Kidney (tissue), 14 donors: ENCODE results near the gene CDK5RAP2. TPM values are rescaled to one million over a fixed set of nuclear protein-coding genes. Genes with fewer than 3 reads are reported as not detected.

Source experiments
- DNase-seq, 5 donors: peaks; one replicate each; pipeline ENCODE4 v3.0.0-alpha.2; 2013 to 2020
- FAIRE-seq: peaks from 2 replicates; lab custom pipeline; 2012; peaks lifted over from hg19 to GRCh38; lab: Jason Lieb, UNC
- H3K27ac ChIP-seq, 2 donors: one replicate each; pipeline ENCODE4 v1.7.0; 2013; ENCODE audit warnings: low read depth in 2 of 2, low read length in 2 of 2, inconsistent platforms in 1 of 2
- H3K27me3 ChIP-seq: one replicate; pipeline ENCODE4 v1.7.1; 2013; ENCODE audit warnings: low read length, inconsistent platforms; ENCODE audit not compliant: control insufficient read depth, insufficient read depth
- H3K36me3 ChIP-seq, 3 donors: one replicate each; pipeline versions ENCODE4 v1.7.0 to v1.7.1; 2013; ENCODE audit warnings: low read length in 3 of 3, control low read depth in 1 of 3, inconsistent platforms in 1 of 3; ENCODE audit not compliant: insufficient read depth in 3 of 3, control insufficient read depth in 2 of 3
- H3K4me1 ChIP-seq, 3 donors: one replicate each; pipeline versions ENCODE4 v1.7.0 to v1.7.1; 2013; ENCODE audit warnings: low read length in 3 of 3, inconsistent platforms in 1 of 3, low read depth in 1 of 3; ENCODE audit not compliant: control insufficient read depth in 2 of 3, insufficient read depth in 2 of 3
- H3K4me3 ChIP-seq, 3 donors: one replicate each; pipeline versions ENCODE4 v1.7.0 to v1.8.1; 2013; ENCODE audit warnings: low read length in 3 of 3, control low read depth in 1 of 3, inconsistent platforms in 1 of 3
- H3K9ac ChIP-seq, 3 donors: one replicate each; pipeline versions ENCODE4 v1.7.0 to v1.7.1; 2013; ENCODE audit warnings: low read length in 3 of 3, control low read depth in 1 of 3, inconsistent platforms in 1 of 3
- H3K9me3 ChIP-seq, 3 donors: one replicate each; pipeline versions ENCODE4 v1.7.0 to v1.7.1; 2013; ENCODE audit warnings: low read length in 3 of 3, control low read depth in 1 of 3, inconsistent platforms in 1 of 3; ENCODE audit not compliant: control insufficient read depth in 2 of 3, insufficient read depth in 1 of 3
- CTCF ChIP-seq: IDR thresholded peaks from 3 replicates; pipeline ENCODE4 v1.5.1; 2012; ENCODE audit warnings: mild to moderate bottlenecking, moderate library complexity, borderline replicate concordance; ENCODE audit not compliant: insufficient read depth; ENCODE audit errors: extremely low read depth
- intact Hi-C: fragments of 100-400 bp; cut with DNase I; formaldehyde crosslinking; loops from one replicate; pipeline ENCODE4 v1.11.1; 2022
- polyA plus RNA-seq: library from polyadenylated mRNA; stranded (reverse); fragments of 350-450 nt; fragmentation: Illumina TruSeq; extraction: RNeasy Lipid Tissue Mini Kit (QIAGEN cat#74804); gene quantifications from one replicate; pipeline ENCODE4 v1.2.3, GENCODE V29; 2014; ENCODE audit warnings: low read depth, low replicate concordance; ENCODE audit not compliant: insufficient read depth
- total RNA-seq: library from RNA; stranded (reverse); fragmentation: NEBNext Ultra II Directional; extraction: Animal tissue kit (Norgen Biotek cat#: 25700); gene quantifications from one replicate; pipeline ENCODE4 v1.2.1, GENCODE V29; 2021
- donor health status: control.
- donor health status: control.
- donor health status: control.
- donor health status: control.
- donor health status: control.
- donor health status: DM: yes; HTN: yes; CAD: no.
- donor health status: Normal renal cell carcinoma (clear cell type).

CDK5RAP2 gene
- total and polyA plus RNA-seq, 2 donors from 2014 or later = 20.9 to 35.3 TPM

- H3K27ac ChIP-seq = no peak overlapping the region
- no peaks in the 10 kb centered on the region for H3K36me3 ChIP-seq
- no peaks in the 10 kb centered on the region for H3K27me3 ChIP-seq
- no peak overlapping the region for H3K4me3 ChIP-seq
- no peak overlapping the region for H3K9ac ChIP-seq
- no peak for TF ChIP-seq CTCF
- no peak for DNase-seq
- no peak for FAIRE-seq
- peaks cover 0 to 4% (median 2%) of the 10 kb centered on the region in 3 donors for H3K4me1 ChIP-seq
- no peaks in the 10 kb centered on the region for H3K9me3 ChIP-seq
- intact Hi-C loops = no loop called here
These were observed 211.2 kb downstream of the CDK5RAP2 start for GRCh38 chr9:120368799-120369198.

DNA sequence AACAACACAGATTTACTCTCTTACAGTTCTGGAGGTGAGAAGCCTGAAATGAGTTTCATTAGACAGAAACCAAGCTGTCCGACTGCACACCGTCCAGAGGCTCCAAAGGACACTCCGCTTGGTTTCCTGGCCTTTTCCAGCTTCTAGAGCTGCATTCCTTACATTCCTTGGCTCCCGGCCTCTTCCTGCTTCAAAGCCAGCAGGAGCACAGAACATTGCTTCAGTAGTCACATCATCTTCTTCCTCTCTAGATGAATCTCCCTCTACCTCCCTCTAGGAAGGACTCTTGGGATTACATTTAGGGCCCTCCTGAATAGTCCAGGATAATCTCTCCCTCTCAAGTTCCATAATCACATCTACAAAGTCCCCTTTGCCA, 213.3 kb downstream of the CDK5RAP2 start:
- H3K4me3 ChIP-seq = no peak overlapping the region
- no peaks in the 10 kb centered on the region for H3K27me3 ChIP-seq
- no peaks in the 10 kb centered on the region for H3K36me3 ChIP-seq
- intact Hi-C loops = no loop called here
- DNase-seq (peak in 2 of 5 donors; percentile 46 to 59), FAIRE-seq (no peak)
- H3K9me3 ChIP-seq = no peaks in the 10 kb centered on the region
- H3K27ac ChIP-seq = peak overlapping the region in 1 of 2 donors; percentile 52
- TF ChIP-seq CTCF = peak; percentile 11
- H3K9ac ChIP-seq = no peak overlapping the region
- H3K4me1 ChIP-seq = peaks cover 0 to 4% (median 2%) of the 10 kb centered on the region in 3 donors

- FAIRE-seq (no peak), DNase-seq (no peak)
- no peaks in the 10 kb centered on the region for H3K36me3 ChIP-seq
- no peaks in the 10 kb centered on the region for H3K9me3 ChIP-seq
- H3K27me3 ChIP-seq = no peaks in the 10 kb centered on the region
- H3K4me3 ChIP-seq = no peak overlapping the region
- intact Hi-C loops = no loop called here
- no peak for TF ChIP-seq CTCF
- no peak overlapping the region for H3K9ac ChIP-seq
- H3K27ac ChIP-seq = no peak overlapping the region
- H3K4me1 ChIP-seq = peaks cover 0 to 4% (median 2%) of the 10 kb centered on the region in 3 donors
These were observed 214.6 kb downstream of the CDK5RAP2 start for GRCh38 chr9:120365386-120365785.

DNA sequence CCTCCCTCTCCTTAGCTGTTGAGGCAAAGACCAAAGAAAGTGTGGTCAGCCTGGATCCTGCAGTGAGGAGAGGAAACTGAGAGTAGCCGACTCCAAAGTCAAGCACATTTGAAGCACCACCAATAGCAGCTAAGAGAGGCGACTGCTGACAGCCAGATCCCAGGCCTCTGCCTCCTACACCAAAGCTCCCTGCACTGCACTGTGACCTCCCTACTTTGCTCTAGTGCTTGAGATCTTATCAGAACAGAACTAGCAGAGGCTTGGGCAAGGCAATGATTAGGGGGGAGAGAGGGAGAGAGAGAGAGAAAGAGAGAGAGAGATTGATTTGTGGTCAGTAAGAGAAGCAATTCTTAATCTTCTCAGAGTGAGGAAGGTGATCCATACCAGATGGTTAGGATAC, 216.3 kb downstream of the CDK5RAP2 start:
- TF ChIP-seq CTCF = no peak
- no peak for FAIRE-seq
- intact Hi-C loops = no loop called here

More for the DNA sequence above, 216.3 kb downstream of the CDK5RAP2 start:
- Histone ChIP-seq H3K4me1 (peaks cover 0 to 4% (median 2%) of the 10 kb centered on the region in 3 donors), H3K27ac (no peak overlapping the region), H3K4me3 (no peak overlapping the region), H3K27me3 (no peaks in the 10 kb centered on the region), H3K9me3 (no peaks in the 10 kb centered on the region), H3K36me3 (no peaks in the 10 kb centered on the region), H3K9ac (no peak overlapping the region)
- DNase-seq = no peak
